ENCODE measurements around the gene TTLL10.

DNA sequence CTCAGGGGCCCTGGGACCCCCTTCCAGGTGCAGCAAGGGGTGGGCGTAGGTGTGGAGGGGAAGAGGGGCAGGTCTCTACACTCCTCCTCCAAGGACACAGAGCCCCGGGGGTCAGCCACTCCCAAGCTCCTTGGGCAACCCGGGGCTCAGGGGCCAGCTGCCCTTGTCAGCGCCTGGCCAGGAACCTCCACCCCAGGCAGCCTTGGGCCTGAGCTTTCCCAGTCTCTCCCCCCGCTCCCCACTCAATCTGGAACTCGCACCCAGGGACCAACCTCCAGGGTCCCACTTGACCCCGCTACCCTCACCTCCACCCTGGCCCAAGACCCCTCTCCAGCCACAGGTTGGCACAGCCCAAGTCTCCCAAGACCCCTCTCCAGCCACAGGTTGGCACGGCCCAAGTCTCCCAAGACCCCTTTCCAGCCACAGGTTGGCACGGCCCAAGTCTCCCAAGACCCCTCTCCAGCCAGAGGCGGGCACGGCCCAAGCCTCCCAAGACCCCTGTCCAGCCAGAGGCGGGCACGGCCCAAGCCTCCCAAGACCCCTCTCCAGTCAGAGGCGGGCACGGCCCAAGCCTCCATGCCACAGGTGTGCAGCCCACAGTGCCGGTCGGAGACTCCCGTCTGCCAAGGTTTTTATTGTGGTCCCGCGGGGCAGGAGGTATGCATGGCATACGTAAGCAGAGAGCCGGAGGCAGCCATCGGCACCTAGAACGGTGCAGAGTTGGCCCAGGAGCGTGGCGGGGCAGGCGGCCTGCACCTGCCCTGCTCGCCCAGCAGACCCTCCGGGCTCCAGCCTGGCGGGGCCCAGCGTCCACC is 37.3 kb downstream of the TTLL10 start:
- TF ChIP-seq POLR2A (IDR thresholded peaks at IDR 0.05; ENCODE audit: low read length), result no peak
- no peak for TF ChIP-seq GATA1 (IDR thresholded peaks at IDR 0.05; ENCODE audit: low read depth, low read length)
